HEK293 (cell line): ENCODE results near the gene CTDSP1.

Experiments used
- GLI2 ChIP-seq: fragments of 450-650 bp; formaldehyde crosslinking; IDR thresholded peaks from 2 replicates; pipeline ENCODE4; 2017; ENCODE audit warnings: missing biosample characterization, missing genetic modification characterization, low read depth, borderline replicate concordance
- KLF17 ChIP-seq: fragments of 450-650 bp; formaldehyde crosslinking; IDR thresholded peaks from 2 replicates; pipeline ENCODE4 v1.5.1; 2016; ENCODE audit warnings: missing biosample characterization, missing genetic modification characterization
- MEIS1 ChIP-seq: sonication (generic); formaldehyde crosslinking; IDR thresholded peaks from 2 replicates; pipeline ENCODE4 v1.8.1; 2022; ENCODE audit warnings: missing genetic modification reagents, mild to moderate bottlenecking, borderline replicate concordance
- OSR2 ChIP-seq: fragments of 450-650 bp; formaldehyde crosslinking; IDR thresholded peaks from 2 replicates; pipeline ENCODE4 v1.5.1; 2016; ENCODE audit warnings: missing biosample characterization, missing genetic modification characterization
- TCF7L2 ChIP-seq: IDR thresholded peaks from 2 replicates; pipeline ENCODE4 v1.6.1; 2011; ENCODE audit warnings: low read depth, mild to moderate bottlenecking, inconsistent platforms, low read length, moderate library complexity, borderline replicate concordance
- ZBTB6 ChIP-seq: fragments of 450-650 bp; formaldehyde crosslinking; IDR thresholded peaks from 2 replicates; pipeline ENCODE4 v1.5.1; 2017; ENCODE audit warnings: missing biosample characterization, missing genetic modification characterization
- ZBTB8A ChIP-seq: fragments of 450-650 bp; formaldehyde crosslinking; IDR thresholded peaks from 2 replicates; pipeline ENCODE4 v1.5.1; 2016; ENCODE audit warnings: missing biosample characterization, missing genetic modification characterization
- ZFP41 ChIP-seq: fragments of 450-650 bp; formaldehyde crosslinking; IDR thresholded peaks from 2 replicates; pipeline ENCODE4 v1.5.1; 2016; ENCODE audit warnings: missing biosample characterization, missing genetic modification characterization, borderline replicate concordance
- ZFP69B ChIP-seq: fragments of 450-650 bp; formaldehyde crosslinking; IDR thresholded peaks from 2 replicates; pipeline ENCODE4 v1.5.1; 2016; ENCODE audit warnings: missing biosample characterization, missing genetic modification characterization
- ZIC2 ChIP-seq: fragments of 450-650 bp; formaldehyde crosslinking; IDR thresholded peaks from 2 replicates; pipeline ENCODE4 v1.5.1; 2016; ENCODE audit warnings: missing biosample characterization, missing genetic modification characterization
- ZNF133 ChIP-seq: fragments of 450-650 bp; formaldehyde crosslinking; IDR thresholded peaks from 2 replicates; pipeline ENCODE4 v1.5.1; 2016; ENCODE audit warnings: missing biosample characterization, missing genetic modification characterization
- ZNF146 ChIP-seq: fragments of 450-650 bp; formaldehyde crosslinking; IDR thresholded peaks from 2 replicates; pipeline ENCODE4 v1.5.1; 2016; ENCODE audit warnings: missing biosample characterization, missing genetic modification characterization
- ZNF214 ChIP-seq: fragments of 450-650 bp; formaldehyde crosslinking; IDR thresholded peaks from 2 replicates; pipeline ENCODE4 v1.5.1; 2017; ENCODE audit warnings: missing biosample characterization, mild to moderate bottlenecking, missing genetic modification characterization, borderline replicate concordance
- ZNF248 ChIP-seq: fragments of 450-650 bp; formaldehyde crosslinking; IDR thresholded peaks from 2 replicates; pipeline ENCODE4 v1.5.1; 2017; ENCODE audit warnings: missing biosample characterization, missing genetic modification characterization
- ZNF280D ChIP-seq: fragments of 450-650 bp; formaldehyde crosslinking; IDR thresholded peaks from 2 replicates; pipeline ENCODE4 v1.5.1; 2016; ENCODE audit warnings: missing biosample characterization, missing genetic modification characterization
- ZNF324 ChIP-seq: fragments of 450-650 bp; formaldehyde crosslinking; IDR thresholded peaks from 2 replicates; pipeline ENCODE4 v1.5.1; 2016; ENCODE audit warnings: missing biosample characterization, missing genetic modification characterization
- ZNF350 ChIP-seq: fragments of 450-650 bp; formaldehyde crosslinking; IDR thresholded peaks from 2 replicates; pipeline ENCODE4 v1.5.0; 2017; ENCODE audit warnings: missing biosample characterization, mild to moderate bottlenecking, missing genetic modification characterization
- ZNF362 ChIP-seq: fragments of 450-650 bp; formaldehyde crosslinking; IDR thresholded peaks from 2 replicates; pipeline ENCODE4 v1.5.1; 2016; ENCODE audit warnings: missing biosample characterization, missing genetic modification characterization
- ZNF404 ChIP-seq: fragments of 450-650 bp; formaldehyde crosslinking; IDR thresholded peaks from 2 replicates; pipeline ENCODE4 v1.5.1; 2017; ENCODE audit warnings: missing biosample characterization, missing genetic modification characterization
- ZNF433 ChIP-seq: fragments of 450-650 bp; formaldehyde crosslinking; IDR thresholded peaks from 2 replicates; pipeline ENCODE4 v1.5.1; 2016; ENCODE audit warnings: missing biosample characterization, missing genetic modification characterization, low read depth
- ZNF514 ChIP-seq: fragments of 450-650 bp; formaldehyde crosslinking; IDR thresholded peaks from 2 replicates; pipeline ENCODE4 v1.5.1; 2016; ENCODE audit warnings: missing biosample characterization, missing genetic modification characterization
- ZNF561 ChIP-seq: fragments of 450-650 bp; IDR thresholded peaks from 2 replicates; pipeline ENCODE4 v1.5.1; 2018; ENCODE audit warnings: missing biosample characterization, missing genetic modification characterization, borderline replicate concordance
- ZNF580 ChIP-seq: fragments of 450-650 bp; formaldehyde crosslinking; IDR thresholded peaks from 2 replicates; pipeline ENCODE4 v1.5.1; 2016; ENCODE audit warnings: missing biosample characterization, missing genetic modification characterization
- ZNF660 ChIP-seq: fragments of 450-650 bp; IDR thresholded peaks from 2 replicates; pipeline ENCODE4 v1.5.1; 2018; ENCODE audit warnings: missing biosample characterization, mild to moderate bottlenecking, missing genetic modification characterization
- ZNF704 ChIP-seq: fragments of 450-650 bp; formaldehyde crosslinking; IDR thresholded peaks from 2 replicates; pipeline ENCODE4 v1.5.1; 2016; ENCODE audit warnings: missing biosample characterization, missing genetic modification characterization
- ZNF777 ChIP-seq: fragments of 450-650 bp; formaldehyde crosslinking; IDR thresholded peaks from 2 replicates; pipeline ENCODE4 v1.5.1; 2017; ENCODE audit warnings: missing biosample characterization, missing genetic modification characterization, borderline replicate concordance
- TF ChIP-seq, protein P1 (sequence below): fragments of 450-650 bp; formaldehyde crosslinking; optimal IDR thresholded peaks from 2 replicates; pipeline ENCODE3; 2016; ENCODE audit warnings: missing biosample characterization, mild to moderate bottlenecking, missing genetic modification characterization
- TF ChIP-seq, protein P2 (sequence below): fragments of 450-650 bp; formaldehyde crosslinking; IDR thresholded peaks from 2 replicates; pipeline ENCODE4 v1.5.1; 2017; ENCODE audit warnings: missing biosample characterization, missing genetic modification characterization

Gene CTDSP1

DNA sequence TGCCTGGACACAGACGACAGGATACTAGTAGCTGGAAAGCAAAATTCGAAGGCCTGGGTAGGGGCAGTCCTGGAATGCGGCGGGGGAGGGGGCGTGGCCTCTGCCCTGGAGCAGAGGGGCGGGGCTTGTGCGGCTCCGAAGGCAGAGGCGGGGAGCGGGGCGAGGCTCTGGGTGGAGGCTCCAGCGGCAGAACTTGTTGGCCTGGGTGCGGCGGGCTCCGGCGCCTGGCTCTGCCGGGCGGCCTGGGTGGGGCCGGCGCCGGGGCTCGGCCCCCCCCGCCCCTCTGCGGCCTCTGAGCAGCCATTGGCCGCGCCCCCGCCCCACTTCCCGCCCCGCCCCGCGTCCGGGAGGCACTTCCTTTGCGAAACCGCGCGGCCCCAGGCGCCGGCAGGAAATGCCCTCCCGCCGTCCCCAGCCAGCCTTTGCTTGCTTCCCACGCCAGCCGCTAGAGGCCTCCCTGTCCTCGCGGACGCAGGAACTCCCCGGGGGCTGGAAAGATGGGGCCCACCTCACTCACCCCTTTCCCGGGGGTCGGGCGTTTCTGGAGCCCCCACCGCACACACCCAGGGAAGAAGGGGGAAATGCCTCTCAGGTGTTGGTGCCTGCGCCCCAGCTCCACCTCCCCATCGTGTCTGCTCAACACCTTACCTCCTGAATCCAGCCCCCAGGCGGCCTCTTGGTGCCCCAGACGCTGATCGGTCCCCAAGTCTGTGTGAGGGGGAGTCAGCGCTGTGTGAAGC is 6.7 kb downstream of the CTDSP1 start (continued):
- TF ChIP-seq, protein P1, sequence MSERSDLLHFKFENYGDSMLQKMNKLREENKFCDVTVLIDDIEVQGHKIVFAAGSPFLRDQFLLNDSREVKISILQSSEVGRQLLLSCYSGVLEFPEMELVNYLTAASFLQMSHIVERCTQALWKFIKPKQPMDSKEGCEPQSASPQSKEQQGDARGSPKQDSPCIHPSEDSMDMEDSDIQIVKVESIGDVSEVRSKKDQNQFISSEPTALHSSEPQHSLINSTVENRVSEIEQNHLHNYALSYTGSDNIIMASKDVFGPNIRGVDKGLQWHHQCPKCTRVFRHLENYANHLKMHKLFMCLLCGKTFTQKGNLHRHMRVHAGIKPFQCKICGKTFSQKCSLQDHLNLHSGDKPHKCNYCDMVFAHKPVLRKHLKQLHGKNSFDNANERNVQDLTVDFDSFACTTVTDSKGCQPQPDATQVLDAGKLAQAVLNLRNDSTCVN, result peak; percentile 39
- TF ChIP-seq ZNF214 (tag by site-specific recombination) (no peak), ZNF561 (tag by site-specific recombination) (no peak), ZNF324 (tag by site-specific recombination) (no peak), ZNF362 (tag by site-specific recombination) (no peak), ZNF660 (tag by site-specific recombination) (no peak), ZIC2 (peak; percentile 45), ZNF280D (no peak), ZBTB8A (tag by site-specific recombination) (peak; percentile 63), TCF7L2 (no peak), ZNF433 (tag by site-specific recombination) (no peak), ZBTB6 (tag by site-specific recombination) (peak; percentile 98), ZFP69B (tag by site-specific recombination) (peak; percentile 100), ZNF146 (tag by site-specific recombination) (no peak), ZNF514 (tag by site-specific recombination) (no peak), ZNF133 (tag by site-specific recombination) (no peak), ZNF580 (no peak), GLI2 (tag by site-specific recombination) (no peak), ZNF248 (tag by site-specific recombination) (no peak), KLF17 (tag by site-specific recombination) (0 out of 2 replicates have a peak, but pooled peaks have one; percentile 22), MEIS1 (no peak), ZNF350 (tag by site-specific recombination) (no peak), ZFP41 (tag by site-specific recombination) (no peak), ZNF704 (tag by site-specific recombination) (no peak), ZNF777 (tag by site-specific recombination) (no peak), OSR2 (tag by site-specific recombination) (no peak), ZNF404 (no peak)
- TF ChIP-seq, protein P2, sequence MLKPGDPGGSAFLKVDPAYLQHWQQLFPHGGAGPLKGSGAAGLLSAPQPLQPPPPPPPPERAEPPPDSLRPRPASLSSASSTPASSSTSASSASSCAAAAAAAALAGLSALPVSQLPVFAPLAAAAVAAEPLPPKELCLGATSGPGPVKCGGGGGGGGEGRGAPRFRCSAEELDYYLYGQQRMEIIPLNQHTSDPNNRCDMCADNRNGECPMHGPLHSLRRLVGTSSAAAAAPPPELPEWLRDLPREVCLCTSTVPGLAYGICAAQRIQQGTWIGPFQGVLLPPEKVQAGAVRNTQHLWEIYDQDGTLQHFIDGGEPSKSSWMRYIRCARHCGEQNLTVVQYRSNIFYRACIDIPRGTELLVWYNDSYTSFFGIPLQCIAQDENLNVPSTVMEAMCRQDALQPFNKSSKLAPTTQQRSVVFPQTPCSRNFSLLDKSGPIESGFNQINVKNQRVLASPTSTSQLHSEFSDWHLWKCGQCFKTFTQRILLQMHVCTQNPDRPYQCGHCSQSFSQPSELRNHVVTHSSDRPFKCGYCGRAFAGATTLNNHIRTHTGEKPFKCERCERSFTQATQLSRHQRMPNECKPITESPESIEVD (tag by site-specific recombination), result no peak
